Measurements from ENCODE around the gene SH3YL1.

Gene SH3YL1

DNA sequence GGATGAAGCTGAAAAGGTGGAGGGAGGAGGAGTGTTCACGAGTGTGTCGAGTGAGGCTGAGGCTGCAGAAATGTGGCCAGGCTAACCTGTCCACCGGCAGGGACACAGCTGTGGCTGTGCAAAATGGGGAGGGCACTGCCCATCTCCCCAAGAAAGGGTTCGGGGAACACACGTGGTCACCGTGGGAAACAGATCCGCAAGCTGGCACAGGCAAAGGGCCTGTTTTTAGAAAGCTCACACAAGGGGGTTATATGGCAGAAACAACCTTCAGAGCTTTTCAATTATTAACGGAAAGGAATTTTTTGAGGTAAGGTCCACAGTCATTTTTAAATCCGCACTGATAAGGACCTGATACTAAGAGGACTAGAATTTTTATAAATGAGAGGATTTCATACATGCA is 35.7 kb downstream of the SH3YL1 start:
- TF ChIP-seq, protein P1, sequence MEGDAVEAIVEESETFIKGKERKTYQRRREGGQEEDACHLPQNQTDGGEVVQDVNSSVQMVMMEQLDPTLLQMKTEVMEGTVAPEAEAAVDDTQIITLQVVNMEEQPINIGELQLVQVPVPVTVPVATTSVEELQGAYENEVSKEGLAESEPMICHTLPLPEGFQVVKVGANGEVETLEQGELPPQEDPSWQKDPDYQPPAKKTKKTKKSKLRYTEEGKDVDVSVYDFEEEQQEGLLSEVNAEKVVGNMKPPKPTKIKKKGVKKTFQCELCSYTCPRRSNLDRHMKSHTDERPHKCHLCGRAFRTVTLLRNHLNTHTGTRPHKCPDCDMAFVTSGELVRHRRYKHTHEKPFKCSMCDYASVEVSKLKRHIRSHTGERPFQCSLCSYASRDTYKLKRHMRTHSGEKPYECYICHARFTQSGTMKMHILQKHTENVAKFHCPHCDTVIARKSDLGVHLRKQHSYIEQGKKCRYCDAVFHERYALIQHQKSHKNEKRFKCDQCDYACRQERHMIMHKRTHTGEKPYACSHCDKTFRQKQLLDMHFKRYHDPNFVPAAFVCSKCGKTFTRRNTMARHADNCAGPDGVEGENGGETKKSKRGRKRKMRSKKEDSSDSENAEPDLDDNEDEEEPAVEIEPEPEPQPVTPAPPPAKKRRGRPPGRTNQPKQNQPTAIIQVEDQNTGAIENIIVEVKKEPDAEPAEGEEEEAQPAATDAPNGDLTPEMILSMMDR (conservative IDR thresholded peaks at IDR 0.05; ENCODE audit: control insufficient read depth, insufficient read depth, low read depth, low read length): no peak
- DNase-seq (ENCODE audit: low read depth): no peak
- H3K4me3 ChIP-seq (ENCODE audit: control insufficient read depth, low read depth, low read length): no peak overlapping the region

DNA sequence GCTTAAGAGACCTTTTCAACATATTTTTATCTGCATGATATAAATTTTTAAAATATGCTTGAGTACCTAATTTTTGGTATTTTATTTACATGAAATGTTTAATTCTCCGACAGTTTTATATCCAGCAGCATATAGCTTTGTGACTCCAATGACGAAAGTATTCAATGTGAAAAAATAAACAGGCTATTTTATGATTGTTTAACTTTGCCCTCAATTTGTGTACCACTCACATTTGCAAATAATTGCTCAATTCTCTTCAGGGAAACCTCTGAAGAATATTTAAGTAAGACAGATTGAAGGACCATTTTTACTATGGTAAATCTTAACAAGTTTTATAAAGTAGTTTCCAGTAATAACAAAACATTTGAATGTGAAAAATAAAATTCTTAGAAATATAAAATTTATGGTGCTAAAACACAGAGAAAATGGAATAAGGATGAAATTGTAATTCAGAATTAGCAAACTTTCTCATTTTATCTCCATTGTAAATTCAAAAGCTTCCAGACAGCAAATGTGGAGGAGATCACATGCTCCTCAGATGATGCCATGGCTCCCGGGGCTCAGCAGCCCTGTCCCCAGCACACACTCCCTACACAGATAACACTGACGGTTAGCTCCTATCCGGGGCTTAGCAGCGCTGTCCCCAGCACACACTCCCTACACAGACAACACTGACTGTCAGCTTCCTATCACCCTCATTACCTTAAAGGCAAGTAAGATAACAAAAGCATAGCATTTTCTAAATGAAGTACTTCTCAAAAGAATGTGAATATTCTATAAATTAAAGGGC is 39.7 kb downstream of the SH3YL1 start:
- H3K4me3 ChIP-seq (ENCODE audit: control insufficient read depth, low read depth, low read length): no peak overlapping the region
- TF ChIP-seq, protein P1 (conservative IDR thresholded peaks at IDR 0.05; ENCODE audit: control insufficient read depth, insufficient read depth, low read depth, low read length): no peak
- DNase-seq (ENCODE audit: low read depth): no peak

DNA sequence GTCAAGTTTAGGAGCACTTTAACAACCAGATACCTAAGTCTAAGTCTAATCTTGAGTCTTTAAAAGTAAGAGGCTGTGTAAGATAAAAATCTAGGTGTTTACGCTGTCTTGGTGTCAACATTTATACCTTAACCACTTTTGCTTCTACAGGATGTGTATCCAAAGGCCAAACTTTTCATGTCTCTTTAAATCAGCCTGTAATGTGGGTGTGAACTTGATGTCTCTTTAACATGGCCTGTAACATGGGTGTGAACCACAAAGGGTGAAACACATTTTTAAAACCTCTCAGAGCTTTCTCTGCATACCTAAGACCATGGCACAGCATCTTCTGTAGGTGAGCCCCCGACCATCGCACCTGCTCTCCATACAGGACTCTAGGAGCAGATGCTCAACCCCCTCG is 40.4 kb downstream of the SH3YL1 start:
- DNase-seq (ENCODE audit: low read depth): no peak
- TF ChIP-seq, protein P1 (conservative IDR thresholded peaks at IDR 0.05; ENCODE audit: control insufficient read depth, insufficient read depth, low read depth, low read length): no peak
- H3K4me3 ChIP-seq (ENCODE audit: control insufficient read depth, low read depth, low read length): no peak overlapping the region

DNA sequence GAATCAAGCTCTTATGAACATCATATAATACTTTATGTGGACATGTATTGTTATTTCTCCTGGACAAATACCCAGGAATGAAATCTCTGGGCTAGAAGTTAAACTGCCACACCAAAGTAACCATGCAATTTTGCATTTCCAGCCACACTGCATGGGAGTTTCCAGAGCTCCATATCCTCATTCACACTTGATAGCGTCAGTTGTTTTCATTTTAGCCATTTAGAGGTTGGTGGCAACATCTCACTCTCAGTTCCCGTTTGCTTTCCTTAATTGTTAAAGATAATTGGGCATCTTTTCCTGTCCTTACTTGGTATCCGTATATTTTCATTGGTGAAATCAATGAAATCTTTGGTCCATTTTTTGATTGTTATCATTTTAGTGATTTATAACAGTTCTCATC is 47.8 kb downstream of the SH3YL1 start:
- TF ChIP-seq, protein P1 (conservative IDR thresholded peaks at IDR 0.05; ENCODE audit: control insufficient read depth, insufficient read depth, low read depth, low read length): no peak
- no peak overlapping the region for H3K4me3 ChIP-seq (ENCODE audit: control insufficient read depth, low read depth, low read length)
- no peak for DNase-seq (ENCODE audit: low read depth)

DNA sequence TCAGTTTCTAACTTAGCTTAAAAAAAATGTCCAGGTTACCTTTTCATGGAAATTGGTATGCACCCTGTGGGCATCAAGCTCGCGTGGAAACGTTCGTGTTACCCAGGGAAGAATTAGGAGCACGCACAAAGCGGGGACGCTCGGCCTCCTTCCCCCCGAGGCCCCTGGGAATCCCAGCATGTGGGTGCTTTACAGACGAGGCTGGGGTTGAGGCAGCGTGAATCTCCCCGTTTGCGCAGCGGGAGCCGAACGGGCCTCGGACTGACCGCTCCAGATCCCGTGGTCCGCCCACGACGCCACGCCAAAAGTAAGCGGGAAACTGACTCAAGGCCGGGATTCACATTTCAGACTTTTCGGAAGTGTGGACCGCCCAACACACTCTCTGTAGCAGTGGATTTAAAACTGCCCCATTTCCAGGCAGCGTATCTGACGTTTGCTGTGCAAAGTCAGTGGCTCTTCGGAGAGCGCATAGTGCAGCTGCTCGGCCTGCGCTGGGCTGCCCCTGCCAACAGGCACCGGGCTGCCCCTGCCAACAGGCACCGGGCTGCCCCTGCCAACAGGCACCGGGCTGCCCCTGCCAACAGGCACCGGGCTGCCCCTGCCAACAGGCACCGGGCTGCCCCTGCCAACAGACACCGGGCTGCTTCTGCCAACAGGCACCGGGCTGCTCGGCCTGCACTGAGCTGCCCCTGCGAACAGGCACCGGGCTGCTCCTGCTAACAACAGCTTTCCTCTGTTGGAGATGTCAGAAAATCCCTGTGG is 49.7 kb downstream of the SH3YL1 start:
- TF ChIP-seq, protein P1 (conservative IDR thresholded peaks at IDR 0.05; ENCODE audit: control insufficient read depth, insufficient read depth, low read depth, low read length): no peak

DNA sequence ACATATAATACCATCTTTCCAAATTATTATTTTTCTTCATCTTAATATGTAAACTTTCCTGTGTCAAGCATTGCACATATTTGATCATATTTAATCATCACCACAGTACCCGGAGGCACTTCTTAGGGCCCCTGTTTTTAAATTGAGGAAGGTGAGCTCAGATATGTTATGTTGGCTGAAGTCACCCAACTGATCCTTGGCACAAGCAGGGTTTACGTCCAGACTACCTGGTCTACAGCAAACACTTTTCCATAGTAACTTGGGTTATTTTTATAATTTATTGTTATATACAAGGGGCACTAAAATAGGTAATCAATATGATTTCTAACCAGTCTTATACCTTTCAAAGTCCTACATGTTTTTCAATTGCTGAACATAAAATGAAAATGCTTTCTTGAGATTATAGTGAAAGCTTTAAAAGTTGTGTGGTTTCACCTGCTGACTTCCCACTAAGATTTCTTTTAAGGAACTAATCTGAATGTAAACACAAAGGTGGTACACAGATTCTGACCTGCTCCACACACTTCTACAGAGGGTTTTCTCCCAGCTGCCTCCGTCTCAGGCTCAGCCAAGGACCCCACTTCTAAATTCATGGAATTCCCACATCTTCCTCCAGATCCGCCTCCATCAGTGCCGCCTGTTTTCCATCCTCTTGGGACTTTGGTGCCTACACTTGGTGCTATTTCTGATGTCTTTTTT is 52.2 kb downstream of the SH3YL1 start:
- TF ChIP-seq, protein P1 (conservative IDR thresholded peaks at IDR 0.05; ENCODE audit: control insufficient read depth, insufficient read depth, low read depth, low read length): no peak
- no peak overlapping the region for H3K4me3 ChIP-seq (ENCODE audit: control insufficient read depth, low read depth, low read length)
- no peak for DNase-seq (ENCODE audit: low read depth)

More for the DNA sequence above, 49.7 kb downstream of the SH3YL1 start:
- H3K4me3 ChIP-seq (ENCODE audit: control insufficient read depth, low read depth, low read length): no peak overlapping the region
- DNase-seq (ENCODE audit: low read depth): no peak

All from fibroblast of mammary gland (primary cell).